ENCODE results near the gene HNRNPC.
A peak's percentile ranks its signal among the peaks of the same experiment; 100 is the strongest.
"Not testable (repeated sequence)": the region's sequence is repeated elsewhere in the genome, so short reads cannot be mapped to it uniquely, and the experiment has no call there.

HNRNPC gene

DNA sequence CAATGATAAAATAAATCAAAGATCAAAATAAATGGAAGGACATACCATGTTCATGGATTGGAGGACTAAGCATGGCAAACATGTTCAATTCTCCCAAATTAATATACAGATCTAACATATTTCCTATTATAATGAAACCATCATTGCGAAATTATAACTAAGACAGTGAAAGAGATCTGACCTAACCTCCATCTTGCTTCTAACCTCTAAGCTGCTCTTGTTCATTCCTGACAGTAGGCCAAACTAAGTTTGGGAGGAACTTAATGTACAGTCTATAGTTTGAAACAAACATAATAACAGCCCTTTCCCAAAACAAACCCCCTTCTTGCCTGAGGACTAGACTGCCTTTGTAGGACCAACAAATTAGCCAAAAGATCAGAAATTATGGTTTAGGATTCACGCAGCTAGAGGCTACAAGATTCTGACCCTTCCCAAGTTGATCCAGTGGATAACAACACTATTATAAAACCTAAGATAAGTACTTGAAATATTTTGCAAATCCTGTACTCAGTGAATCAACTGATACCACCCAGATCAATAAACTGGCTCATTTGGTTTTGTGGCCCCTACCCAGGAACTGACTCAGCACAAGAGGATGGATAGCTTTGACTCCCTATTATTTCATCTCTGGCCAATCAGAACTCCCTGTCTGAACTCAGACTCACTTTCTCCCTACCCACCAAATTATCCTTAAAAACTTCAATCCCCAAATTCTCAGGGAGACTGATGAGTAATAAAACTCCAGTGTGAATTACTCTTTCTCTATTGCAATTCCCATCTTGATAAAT is 71.6 kb downstream of the HNRNPC start:
- DNase-seq (ENCODE audit: low read depth in 2 of 3, low spot score in 2 of 3), result no peak

GRCh38 chr14:21194597-21194996 is 74.6 kb downstream of the HNRNPC start:
- DNase-seq (ENCODE audit: low read depth in 2 of 3, low spot score in 2 of 3), result no peak

GRCh38 chr14:21192875-21193535 is 76.2 kb downstream of the HNRNPC start:
- DNase-seq (ENCODE audit: low read depth in 2 of 3, low spot score in 2 of 3), result no peak

DNA sequence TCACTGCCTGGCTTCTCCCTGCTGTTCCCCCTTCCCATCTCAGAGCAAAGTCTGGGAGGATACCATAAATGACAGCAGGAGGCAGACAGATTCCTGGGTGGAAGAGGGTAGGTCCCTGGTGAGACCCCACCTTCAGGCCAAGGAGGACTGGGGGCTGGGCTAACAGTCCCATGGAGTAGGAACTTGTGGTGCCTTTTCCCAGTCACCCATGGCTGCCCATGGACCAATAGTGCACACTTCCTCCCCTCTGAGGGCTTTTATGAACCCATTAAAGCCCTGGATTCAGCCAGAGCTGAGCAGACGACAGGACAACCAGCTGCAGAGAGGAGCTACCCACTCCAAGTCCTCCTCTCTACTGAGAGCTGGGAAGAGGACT is 76.8 kb downstream of the HNRNPC start:
- no peak for DNase-seq (ENCODE audit: low read depth in 2 of 3, low spot score in 2 of 3)

- peak in 1 of 3 experiments; percentile 37 for DNase-seq (ENCODE audit: low read depth in 2 of 3, low spot score in 2 of 3)
Measured at GRCh38 chr14:21191809-21192446, 77.3 kb downstream of the HNRNPC start.

DNA sequence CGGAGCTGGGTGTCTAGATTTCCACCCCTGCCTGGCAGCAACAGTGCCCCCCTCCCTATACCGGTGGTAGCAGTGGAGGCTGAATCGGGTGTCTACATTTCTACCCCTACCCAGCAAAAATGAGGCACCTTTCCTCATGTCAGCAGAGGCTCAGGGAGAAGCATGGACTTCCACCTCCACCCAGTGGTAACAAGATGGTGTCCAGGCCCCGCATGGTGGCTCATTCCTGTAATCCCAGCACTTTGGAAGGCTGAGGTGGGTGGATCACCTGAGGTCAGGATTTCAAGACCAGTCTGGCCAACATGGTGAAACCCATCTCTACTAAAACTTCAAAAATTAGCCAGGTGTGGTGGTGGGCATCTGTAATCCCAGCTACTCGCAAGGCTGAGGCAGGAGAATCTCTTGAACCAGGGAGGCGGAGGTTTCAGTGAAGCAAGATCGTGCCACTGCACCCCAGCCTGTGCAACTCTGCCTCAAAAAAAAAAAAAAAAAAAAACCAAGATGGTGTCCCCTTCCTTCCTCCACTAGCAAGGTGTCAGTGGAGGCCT is 77.9 kb downstream of the HNRNPC start:
- no peak for DNase-seq (ENCODE audit: low read depth in 2 of 3, low spot score in 2 of 3)

DNA sequence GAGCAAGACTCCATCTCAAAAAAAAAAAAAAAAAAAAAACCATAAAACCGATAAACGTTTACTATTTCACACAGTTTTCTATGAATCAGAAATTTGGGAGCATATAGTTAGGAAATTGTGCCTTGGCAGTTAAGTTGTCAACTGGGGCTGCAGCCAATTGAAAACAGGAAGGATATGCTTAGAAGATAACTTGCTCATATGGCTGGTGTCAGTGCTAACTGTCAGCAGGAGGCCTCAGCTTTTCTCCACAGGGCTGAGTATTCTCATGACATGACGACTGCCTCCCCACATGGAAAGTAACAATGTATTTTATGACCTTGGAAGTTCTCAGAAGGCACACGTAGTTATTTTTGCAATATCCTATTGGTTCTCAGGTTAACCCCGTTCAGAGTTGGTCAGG is 83.8 kb downstream of the HNRNPC start:
- no peak for DNase-seq (ENCODE audit: low read depth in 2 of 3, low spot score in 2 of 3)

DNA sequence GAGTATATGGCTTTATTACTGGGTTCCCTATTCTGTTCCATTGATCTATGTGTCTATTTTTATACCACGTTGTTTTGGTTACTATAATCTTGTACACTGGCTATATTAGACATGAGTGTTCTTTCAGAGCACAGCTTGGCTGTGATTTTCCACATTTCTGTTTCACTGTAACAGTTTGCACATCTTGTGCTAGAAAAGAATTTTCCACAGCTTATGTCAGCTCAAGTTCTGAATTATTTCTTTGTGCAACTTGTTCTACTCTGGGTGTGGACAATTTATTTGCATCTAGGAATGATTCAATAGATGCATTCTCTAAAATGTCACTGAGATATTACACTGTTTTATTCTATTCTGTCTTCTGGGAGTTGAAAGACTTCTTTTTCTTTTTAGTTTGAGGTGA is 85.0 kb downstream of the HNRNPC start:
- DNase-seq (ENCODE audit: low read depth in 2 of 3, low spot score in 2 of 3), result no peak

DNA sequence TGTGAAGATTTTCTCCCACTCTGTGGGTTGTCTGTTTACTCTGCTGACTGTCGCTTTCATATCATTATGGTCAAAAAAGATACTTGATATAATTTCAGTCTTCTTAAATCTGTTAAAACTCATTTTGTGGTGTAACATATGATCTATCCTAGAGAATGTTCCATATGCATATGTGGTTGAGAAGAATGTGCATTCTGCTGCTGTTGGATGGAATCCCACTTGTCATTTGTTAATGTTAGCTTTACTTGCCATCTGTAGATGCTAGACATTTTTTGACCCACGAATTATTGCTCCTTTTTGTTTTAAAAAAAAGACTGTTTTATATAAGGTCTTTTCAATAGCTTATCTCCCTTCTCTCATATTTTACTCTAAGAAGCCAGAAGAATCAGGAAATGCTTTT is 87.1 kb downstream of the HNRNPC start:
- no peak for DNase-seq (ENCODE audit: low read depth in 2 of 3, low spot score in 2 of 3)

DNA sequence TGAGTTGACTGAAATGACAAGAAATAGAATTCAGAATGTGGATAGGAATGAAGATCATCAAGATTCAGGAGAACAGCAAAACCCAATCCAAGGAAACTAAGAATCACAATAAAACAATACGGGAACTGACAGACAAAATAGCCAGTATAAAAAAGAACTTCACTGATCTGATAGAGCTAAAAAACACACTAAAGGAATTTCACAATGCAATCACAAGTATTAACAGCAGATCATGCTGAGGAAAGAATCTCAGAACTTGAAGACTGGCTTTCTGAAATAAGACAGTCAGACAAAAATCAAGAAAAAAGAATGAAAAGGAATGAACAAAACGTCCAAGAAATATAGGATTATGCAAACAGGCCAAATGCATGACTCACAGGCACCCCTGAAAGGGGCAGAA is 98.1 kb downstream of the HNRNPC start:
- DNase-seq (ENCODE audit: low read depth in 2 of 3, low spot score in 2 of 3), result no peak

GRCh38 chr14:21169573-21169972 is 99.7 kb downstream of the HNRNPC start:
- DNase-seq (ENCODE audit: low read depth in 2 of 3, low spot score in 2 of 3), result no peak

DNA sequence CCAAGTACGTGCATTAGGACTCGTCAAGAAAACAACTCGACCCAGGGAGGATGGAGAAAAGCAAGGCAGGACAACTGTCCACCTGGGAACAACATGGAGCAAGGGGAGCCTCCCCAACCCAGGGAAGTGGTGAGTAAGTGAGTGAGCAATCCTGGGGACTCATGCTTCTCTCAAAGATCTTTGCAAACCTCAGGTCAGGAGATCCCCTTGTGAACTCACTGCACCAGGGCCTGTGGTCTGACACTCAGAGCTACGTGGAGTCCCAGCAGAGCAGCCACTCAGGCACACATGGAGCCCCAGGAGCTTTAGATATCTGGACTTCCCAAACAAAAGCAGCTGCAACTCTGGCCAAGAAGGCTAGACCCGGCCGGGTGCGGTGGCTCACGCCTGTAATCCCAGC is 101.2 kb downstream of the HNRNPC start:
- DNase-seq (ENCODE audit: low read depth in 2 of 3, low spot score in 2 of 3), result no peak

DNA sequence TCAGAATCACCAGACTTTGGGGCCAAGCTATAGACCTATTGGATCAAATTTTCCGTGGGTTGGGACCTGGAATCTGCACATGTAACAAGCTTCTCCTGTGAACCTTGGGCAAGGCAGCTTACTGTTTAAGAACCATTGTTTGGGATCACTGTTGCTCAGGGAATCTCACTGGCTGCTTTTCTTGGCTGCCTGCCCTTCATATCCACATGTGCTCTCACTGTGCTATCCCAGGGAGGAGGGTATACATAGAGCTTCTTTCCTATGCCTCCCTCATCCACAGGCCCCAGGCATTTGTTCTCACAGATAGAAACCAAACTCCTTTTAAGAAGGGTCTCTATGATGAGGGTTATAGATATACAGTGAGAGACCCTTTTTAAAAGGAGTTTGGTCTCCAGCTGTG is 103.6 kb downstream of the HNRNPC start:
- DNase-seq (ENCODE audit: low read depth in 2 of 3, low spot score in 2 of 3), result not testable (repeated sequence)

GRCh38 chr14:21165002-21165605 is 104.1 kb downstream of the HNRNPC start:
- not testable (repeated sequence) for DNase-seq (ENCODE audit: low read depth in 2 of 3, low spot score in 2 of 3)

DNA sequence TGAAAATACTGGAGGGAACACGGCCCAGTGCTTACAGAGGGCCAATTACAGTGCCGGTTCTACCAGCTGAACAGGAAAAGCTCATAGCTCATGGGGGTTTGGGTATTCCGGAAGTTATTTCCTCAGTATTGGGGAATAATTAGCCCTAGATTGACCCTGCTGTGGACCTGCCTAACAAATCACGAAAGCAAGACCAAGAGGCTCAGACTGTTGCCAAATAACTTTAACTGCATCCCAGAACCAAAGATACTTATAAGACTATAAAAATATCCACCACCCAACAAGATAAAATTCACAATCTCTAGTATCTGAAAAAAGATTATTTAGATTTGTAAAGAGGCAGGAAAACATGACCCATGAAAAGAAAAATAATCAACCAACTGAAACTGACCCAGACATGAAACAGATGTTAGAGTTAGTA is 105.4 kb downstream of the HNRNPC start:
- no peak for DNase-seq (ENCODE audit: low read depth in 2 of 3, low spot score in 2 of 3)

GRCh38 chr14:21162081-21162480 is 107.2 kb downstream of the HNRNPC start:
- no peak for DNase-seq (ENCODE audit: low read depth in 2 of 3, low spot score in 2 of 3)

GRCh38 chr14:21160061-21160610 is 109.1 kb downstream of the HNRNPC start:
- no peak for DNase-seq (ENCODE audit: low read depth in 2 of 3, low spot score in 2 of 3)
